ENCODE measurements around the gene DDI2. TPM values are rescaled to one million over a fixed set of nuclear protein-coding genes. Genes with fewer than 3 reads are reported as not detected.

DDI2 gene
- total RNA-seq, 1 experiment from 2014 or later = 32.7 TPM

DNA sequence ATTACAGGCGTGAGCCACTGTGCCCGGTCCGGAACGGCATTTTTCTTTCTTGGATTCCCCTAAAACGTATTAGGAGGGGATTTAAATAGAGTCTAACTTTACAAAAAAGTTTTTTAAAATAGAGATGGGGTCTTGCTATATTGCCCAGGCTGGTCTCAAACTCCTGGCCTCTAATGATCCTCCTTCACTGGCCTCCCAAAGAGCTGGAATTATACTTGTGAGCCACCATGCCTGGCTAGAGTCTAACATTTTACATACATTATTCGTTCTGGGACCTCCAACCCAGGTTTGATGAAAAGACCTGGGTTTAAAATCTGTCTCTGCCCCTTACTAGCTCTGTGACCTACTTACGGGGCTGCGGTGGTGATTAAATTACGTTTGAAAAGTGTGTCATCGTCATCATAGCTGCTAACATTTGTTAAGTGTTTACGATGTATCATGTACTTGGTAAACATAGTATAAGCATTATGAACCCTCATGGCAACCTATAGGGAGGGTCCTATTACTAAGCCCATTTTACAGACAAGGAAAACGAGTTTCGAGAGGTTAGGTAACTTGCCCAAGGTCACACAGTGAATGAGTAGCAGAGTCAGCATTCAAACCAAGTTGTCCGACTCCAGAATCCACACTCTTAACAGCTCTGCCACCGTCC lies 91.4 kb downstream of the DDI2 start:
- TF ChIP-seq, protein P1, sequence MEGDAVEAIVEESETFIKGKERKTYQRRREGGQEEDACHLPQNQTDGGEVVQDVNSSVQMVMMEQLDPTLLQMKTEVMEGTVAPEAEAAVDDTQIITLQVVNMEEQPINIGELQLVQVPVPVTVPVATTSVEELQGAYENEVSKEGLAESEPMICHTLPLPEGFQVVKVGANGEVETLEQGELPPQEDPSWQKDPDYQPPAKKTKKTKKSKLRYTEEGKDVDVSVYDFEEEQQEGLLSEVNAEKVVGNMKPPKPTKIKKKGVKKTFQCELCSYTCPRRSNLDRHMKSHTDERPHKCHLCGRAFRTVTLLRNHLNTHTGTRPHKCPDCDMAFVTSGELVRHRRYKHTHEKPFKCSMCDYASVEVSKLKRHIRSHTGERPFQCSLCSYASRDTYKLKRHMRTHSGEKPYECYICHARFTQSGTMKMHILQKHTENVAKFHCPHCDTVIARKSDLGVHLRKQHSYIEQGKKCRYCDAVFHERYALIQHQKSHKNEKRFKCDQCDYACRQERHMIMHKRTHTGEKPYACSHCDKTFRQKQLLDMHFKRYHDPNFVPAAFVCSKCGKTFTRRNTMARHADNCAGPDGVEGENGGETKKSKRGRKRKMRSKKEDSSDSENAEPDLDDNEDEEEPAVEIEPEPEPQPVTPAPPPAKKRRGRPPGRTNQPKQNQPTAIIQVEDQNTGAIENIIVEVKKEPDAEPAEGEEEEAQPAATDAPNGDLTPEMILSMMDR (IDR thresholded peaks at IDR 0.05; ENCODE audit: unreplicated experiment) = no peak
- H3K4me1 Mint-ChIP-seq (ENCODE audit: insufficient read depth, unreplicated experiment) = peaks cover 11% of the 10 kb centered on the region
- POLR2A ChIA-PET = no interaction called here
- peaks cover 10% of the 10 kb centered on the region for H3K36me3 Mint-ChIP-seq (ENCODE audit: insufficient read depth, unreplicated experiment)
- no TSS peak for BruUV-seq (replicated peaks)
- CTCF ChIA-PET = interaction anchor here (0.7 to 1.1 kb wide), 3 partner anchors 33 to 181 kb away, joined by 3 to 4 read pairs (median 3); no protein-coding TSS in a partner anchor
- H3K27me3 Mint-ChIP-seq (ENCODE audit: insufficient read depth, unreplicated experiment) = no peaks in the 10 kb centered on the region
- no peak for DNase-seq (ENCODE audit: unreplicated experiment)
- intact Hi-C loops (cut with micrococcal nuclease) = no loop called here
- no peaks in the 10 kb centered on the region for H3K9me3 Mint-ChIP-seq (ENCODE audit: unreplicated experiment)
- no peak overlapping the region for H3K4me3 Mint-ChIP-seq (ENCODE audit: unreplicated experiment)
- no peak overlapping the region for H3K27ac Mint-ChIP-seq (ENCODE audit: low read depth, unreplicated experiment)

DNA sequence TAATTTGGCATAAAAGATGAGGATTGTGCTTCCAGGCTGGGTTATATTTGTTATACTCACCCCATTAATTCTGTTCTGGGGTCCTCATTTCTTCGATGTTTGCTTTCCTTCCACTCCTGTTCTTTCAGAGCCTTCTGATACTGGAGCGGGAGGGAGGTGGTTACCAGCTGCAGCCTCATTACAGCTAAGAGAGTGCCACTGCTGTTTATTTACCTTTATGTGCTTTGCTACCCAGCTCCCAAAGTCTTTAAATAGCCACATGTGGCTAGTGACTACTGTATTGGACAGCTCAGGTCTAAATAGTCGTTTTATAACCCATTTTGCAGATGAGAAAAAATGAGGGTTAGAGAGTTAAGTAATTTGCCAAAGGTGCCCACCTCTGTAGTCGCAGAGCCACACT lies 92.0 kb downstream of the DDI2 start:
- Mint-ChIP-seq H3K9me3 (ENCODE audit: unreplicated experiment) (no peaks in the 10 kb centered on the region), H3K27me3 (ENCODE audit: insufficient read depth, unreplicated experiment) (no peaks in the 10 kb centered on the region), H3K4me1 (ENCODE audit: insufficient read depth, unreplicated experiment) (peaks cover 5% of the 10 kb centered on the region), H3K27ac (ENCODE audit: low read depth, unreplicated experiment) (no peak overlapping the region), H3K36me3 (ENCODE audit: insufficient read depth, unreplicated experiment) (peaks cover 10% of the 10 kb centered on the region), H3K4me3 (ENCODE audit: unreplicated experiment) (no peak overlapping the region)
- TF ChIP-seq, protein P1 (IDR thresholded peaks at IDR 0.05; ENCODE audit: unreplicated experiment) = no peak
- CTCF ChIA-PET = interaction anchor here (1.0 kb wide), 1 partner anchor 115 kb away, joined by 3 read pairs; no protein-coding TSS in a partner anchor
- DNase-seq (ENCODE audit: unreplicated experiment) = no peak
- no TSS peak for BruUV-seq (replicated peaks)
- intact Hi-C loops (cut with micrococcal nuclease) = no loop called here
- POLR2A ChIA-PET = no interaction called here

DNA sequence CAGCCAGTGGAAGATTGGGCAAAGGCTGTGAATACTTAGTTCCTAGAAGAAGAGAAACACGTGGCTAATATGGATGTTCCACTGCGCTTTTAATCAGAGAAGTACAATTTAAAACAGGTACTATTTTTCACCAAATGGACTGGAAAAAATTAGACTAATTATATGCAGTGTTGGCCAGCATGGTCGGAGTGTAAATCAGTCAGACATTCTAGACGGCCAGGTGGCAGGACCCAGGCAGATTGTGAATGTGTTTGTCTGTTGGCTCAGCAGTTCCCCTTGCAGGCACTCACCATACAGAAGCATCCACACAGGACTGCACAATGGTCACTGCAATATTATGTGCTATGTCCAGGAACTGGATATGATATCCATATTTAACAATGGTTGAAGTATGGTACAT lies 94.9 kb downstream of the DDI2 start:
- no TSS peak for BruUV-seq (replicated peaks)
- POLR2A ChIA-PET = no interaction called here
- DNase-seq (ENCODE audit: unreplicated experiment) = no peak
- intact Hi-C loops (cut with micrococcal nuclease) = no loop called here
- H3K27me3 Mint-ChIP-seq (ENCODE audit: insufficient read depth, unreplicated experiment) = no peaks in the 10 kb centered on the region
- H3K9me3 Mint-ChIP-seq (ENCODE audit: unreplicated experiment) = no peaks in the 10 kb centered on the region
- H3K36me3 Mint-ChIP-seq (ENCODE audit: insufficient read depth, unreplicated experiment) = peaks cover 16% of the 10 kb centered on the region
- H3K4me1 Mint-ChIP-seq (ENCODE audit: insufficient read depth, unreplicated experiment) = no peaks in the 10 kb centered on the region
- no peak overlapping the region for H3K27ac Mint-ChIP-seq (ENCODE audit: low read depth, unreplicated experiment)
- CTCF ChIA-PET = no interaction called here
- no peak overlapping the region for H3K4me3 Mint-ChIP-seq (ENCODE audit: unreplicated experiment)
- TF ChIP-seq, protein P1 (IDR thresholded peaks at IDR 0.05; ENCODE audit: unreplicated experiment) = no peak

DNA sequence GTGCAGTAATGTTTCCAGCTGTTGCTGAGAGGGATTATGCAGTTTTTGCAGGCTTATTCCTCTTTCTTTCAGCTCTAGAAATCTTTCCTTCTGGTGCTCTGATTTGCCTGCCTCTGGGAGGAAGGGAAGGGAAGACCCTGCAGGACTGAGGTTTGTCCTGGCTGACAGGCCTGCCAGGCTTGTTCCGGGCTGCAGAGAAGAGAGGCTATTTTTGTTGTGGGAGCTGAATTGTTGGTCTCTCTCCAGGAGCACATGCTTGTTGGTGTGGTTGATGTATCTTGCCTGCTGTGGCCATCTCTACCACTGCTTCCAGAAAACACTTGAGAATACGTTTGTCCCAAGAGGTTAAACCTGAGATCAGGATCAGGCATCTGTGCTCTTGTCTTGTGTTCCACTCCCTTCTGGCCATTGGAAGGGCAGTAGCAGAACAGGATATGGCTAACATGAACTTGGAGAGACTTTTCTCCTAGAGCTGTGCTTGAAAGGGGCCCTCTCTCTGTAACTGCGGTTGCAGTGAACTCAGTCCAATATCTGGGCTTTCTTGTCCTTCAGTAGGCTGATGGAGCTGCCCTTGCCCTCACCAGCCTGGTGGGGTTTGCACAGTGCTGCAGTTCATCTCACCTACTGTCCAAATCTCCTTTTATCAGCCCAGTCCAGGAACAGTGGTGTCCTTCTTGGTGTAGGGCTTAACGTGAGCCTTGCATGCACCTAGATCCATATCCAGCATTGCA lies 97.3 kb downstream of the DDI2 start:
- Mint-ChIP-seq H3K36me3 (ENCODE audit: insufficient read depth, unreplicated experiment) (peaks cover 36% of the 10 kb centered on the region), H3K9me3 (ENCODE audit: unreplicated experiment) (no peaks in the 10 kb centered on the region), H3K4me1 (ENCODE audit: insufficient read depth, unreplicated experiment) (no peaks in the 10 kb centered on the region), H3K27ac (ENCODE audit: low read depth, unreplicated experiment) (no peak overlapping the region), H3K4me3 (ENCODE audit: unreplicated experiment) (no peak overlapping the region), H3K27me3 (ENCODE audit: insufficient read depth, unreplicated experiment) (no peaks in the 10 kb centered on the region)
- TF ChIP-seq, protein P1 (IDR thresholded peaks at IDR 0.05; ENCODE audit: unreplicated experiment) = no peak
- ChIA-PET CTCF (interaction anchor here (0.6 kb wide), 1 partner anchor 55 kb away, joined by 3 read pairs; a partner anchor contains a TSS), POLR2A (interaction anchor here (1.0 to 1.2 kb wide), 3 partner anchors 8 to 27 kb away, joined by 3 to 4 read pairs (median 3); no protein-coding TSS in a partner anchor)
- BruUV-seq (replicated peaks) = no TSS peak
- no peak for DNase-seq (ENCODE audit: unreplicated experiment)
- intact Hi-C loops (cut with micrococcal nuclease) = no loop called here
